GM12891 (cell line): Measurements from ENCODE around the gene KCP.

Experiments used
- PAX5 ChIP-seq: IDR thresholded peaks from 2 replicates; pipeline ENCODE4 v1.6.1; 2011; ENCODE audit warnings: low read length, moderate library complexity, mild to moderate bottlenecking; ENCODE audit not compliant: insufficient read depth, severe bottlenecking
- POLR2A ChIP-seq: IDR thresholded peaks from 2 replicates; pipeline ENCODE4 v1.6.1; 2011; ENCODE audit warnings: low read depth, low read length, control low read depth
- POLR2AphosphoS5 ChIP-seq: IDR thresholded peaks from 2 replicates; pipeline ENCODE4 v1.6.1; 2011; ENCODE audit warnings: low read depth, low read length, control low read depth
- POU2F2 ChIP-seq: IDR thresholded peaks from 2 replicates; pipeline ENCODE4 v1.6.1; 2011; ENCODE audit warnings: low read depth, mild to moderate bottlenecking, control low read depth, low read length, moderate library complexity
- SPI1 ChIP-seq: IDR thresholded peaks from 2 replicates; pipeline ENCODE4 v1.6.1; 2011; ENCODE audit warnings: low read depth, low read length, control low read depth
- TAF1 ChIP-seq: IDR thresholded peaks from 2 replicates; pipeline ENCODE4 v1.6.1; 2011; ENCODE audit warnings: low read depth, low read length, control low read depth

DNA sequence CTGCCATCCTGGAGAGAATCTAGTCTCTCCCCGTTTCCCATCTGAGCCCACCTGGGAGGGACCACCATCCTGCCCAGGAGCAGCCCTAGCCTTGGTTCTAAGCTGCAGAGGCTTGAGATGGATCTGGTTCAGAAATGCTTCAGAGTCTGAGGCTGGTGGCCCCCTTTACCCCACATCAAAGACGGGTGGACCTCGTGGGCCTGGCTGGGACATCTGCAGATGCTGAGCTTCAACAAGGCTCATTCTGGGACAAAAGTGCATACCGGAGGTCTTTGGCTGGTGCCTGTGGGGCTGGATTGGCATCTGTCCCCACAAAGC, 22.3 kb upstream of the KCP start:
- TF ChIP-seq POLR2A = no peak
- no peak for TF ChIP-seq POLR2AphosphoS5
- no peak for TF ChIP-seq TAF1
- no peak for TF ChIP-seq POU2F2
- no peak for TF ChIP-seq SPI1
- no peak for TF ChIP-seq PAX5
